ENCODE data around the gene ALDH1L1.

DNA sequence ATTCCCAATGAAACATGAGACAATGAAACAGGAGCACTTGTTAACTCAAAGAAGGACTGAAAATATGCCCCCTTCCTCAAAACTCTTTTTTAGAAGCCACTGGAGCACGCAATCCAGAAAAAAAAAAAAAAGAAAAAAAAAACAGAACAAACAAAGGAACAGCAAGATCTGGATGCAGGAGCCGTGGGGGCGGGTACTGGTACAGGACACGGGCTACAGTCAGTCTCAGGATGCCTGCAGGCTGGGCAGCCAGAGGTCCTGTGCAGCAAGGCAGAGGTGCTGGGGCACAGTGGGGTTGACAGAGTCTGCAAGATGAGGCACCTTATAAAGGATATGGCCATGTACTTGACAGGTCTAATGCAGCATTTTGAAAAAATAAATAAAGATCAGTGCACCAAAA lies 22.3 kb upstream of the ALDH1L1 start:
- TF ChIP-seq, protein P1, sequence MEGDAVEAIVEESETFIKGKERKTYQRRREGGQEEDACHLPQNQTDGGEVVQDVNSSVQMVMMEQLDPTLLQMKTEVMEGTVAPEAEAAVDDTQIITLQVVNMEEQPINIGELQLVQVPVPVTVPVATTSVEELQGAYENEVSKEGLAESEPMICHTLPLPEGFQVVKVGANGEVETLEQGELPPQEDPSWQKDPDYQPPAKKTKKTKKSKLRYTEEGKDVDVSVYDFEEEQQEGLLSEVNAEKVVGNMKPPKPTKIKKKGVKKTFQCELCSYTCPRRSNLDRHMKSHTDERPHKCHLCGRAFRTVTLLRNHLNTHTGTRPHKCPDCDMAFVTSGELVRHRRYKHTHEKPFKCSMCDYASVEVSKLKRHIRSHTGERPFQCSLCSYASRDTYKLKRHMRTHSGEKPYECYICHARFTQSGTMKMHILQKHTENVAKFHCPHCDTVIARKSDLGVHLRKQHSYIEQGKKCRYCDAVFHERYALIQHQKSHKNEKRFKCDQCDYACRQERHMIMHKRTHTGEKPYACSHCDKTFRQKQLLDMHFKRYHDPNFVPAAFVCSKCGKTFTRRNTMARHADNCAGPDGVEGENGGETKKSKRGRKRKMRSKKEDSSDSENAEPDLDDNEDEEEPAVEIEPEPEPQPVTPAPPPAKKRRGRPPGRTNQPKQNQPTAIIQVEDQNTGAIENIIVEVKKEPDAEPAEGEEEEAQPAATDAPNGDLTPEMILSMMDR (IDR thresholded peaks at IDR 0.05 in 2 of 3, conservative IDR thresholded peaks at IDR 0.05 in 1 of 3; ENCODE audit: insufficient read depth in 2 of 3, low read depth in 1 of 3, low read length in 3 of 3) = no peak
- TF ChIP-seq DNMT1 (IDR thresholded peaks at IDR 0.05) (no peak), CHD2 (IDR thresholded peaks at IDR 0.05; ENCODE audit: low read depth, low read length) (no peak), EP300 (IDR thresholded peaks at IDR 0.05; ENCODE audit: low read length) (no peak), PCBP1 (IDR thresholded peaks at IDR 0.05; ENCODE audit: low read depth, low read length, poor library complexity, severe bottlenecking) (no peak), MTA1 (IDR thresholded peaks at IDR 0.05; ENCODE audit: borderline replicate concordance) (no peak), SIX5 (IDR thresholded peaks at IDR 0.05; ENCODE audit: borderline replicate concordance in 1 of 2, insufficient read depth in 1 of 2, low read depth in 1 of 2, low read length in 2 of 2) (no peak), ZNF175 (CRISPR knock-in tag; IDR thresholded peaks at IDR 0.05; ENCODE audit: low read depth) (no peak), RCOR1 (IDR thresholded peaks at IDR 0.05; ENCODE audit: borderline replicate concordance in 1 of 2, low read depth in 2 of 2, low read length in 2 of 2) (no peak)
